ENCODE results near the gene KCNG4. TPM values are rescaled to one million over a fixed set of nuclear protein-coding genes. Genes with fewer than 3 reads are reported as not detected.

KCNG4 gene
- total RNA-seq, 1 donor from 2014 or later = not detected

- Histone ChIP-seq H3K9ac (no peak overlapping the region), H3K4me2 (peak overlapping the region; percentile 33), H3K79me2 (ENCODE audit: low read depth) (no peaks in the 10 kb centered on the region), H3K27ac (no peak overlapping the region), H3K4me1 (peaks cover 9% of the 10 kb centered on the region), H3F3A (ENCODE audit: low read depth) (no peaks in the 10 kb centered on the region), H4K20me1 (ENCODE audit: low read depth) (no peaks in the 10 kb centered on the region), H3K36me3 (no peaks in the 10 kb centered on the region), H2AFZ (replicated peaks) (no peak overlapping the region), H3K9me3 (ENCODE audit: low read depth) (no peaks in the 10 kb centered on the region), H3K27me3 (peaks cover 13% of the 10 kb centered on the region), H3K4me3 (no peak overlapping the region)
- Mint-ChIP-seq H3K27me3 (ENCODE audit: insufficient read depth, low read depth) (peaks cover 26% of the 10 kb centered on the region), H3K4me1 (peaks cover 46% of the 10 kb centered on the region), H3K9me3 (peaks cover 8% of the 10 kb centered on the region), H3K36me3 (no peaks in the 10 kb centered on the region), H3K4me3 (peak overlapping the region; percentile 72), H3K27ac (no peak overlapping the region)
- peak; percentile 61 for DNase-seq (ENCODE audit: low spot score)
- TF ChIP-seq EZH2 (IDR thresholded peaks at IDR 0.05) (no peak), EZH2phosphoT487 (IDR thresholded peaks at IDR 0.05) (no peak), CTCF (IDR thresholded peaks at IDR 0.05) (no peak)
These were observed 44.4 kb upstream of the KCNG4 start for GRCh38 chr16:84284154-84284722.

GRCh38 chr16:84283314-84284153, 43.7 kb upstream of the KCNG4 start:
- no peaks in the 10 kb centered on the region for H3K36me3 ChIP-seq
- H3K4me1 ChIP-seq = peaks cover 16% of the 10 kb centered on the region
- no peaks in the 10 kb centered on the region for H4K20me1 ChIP-seq (ENCODE audit: low read depth)
- no peaks in the 10 kb centered on the region for H3K9me3 ChIP-seq (ENCODE audit: low read depth)
- H3F3A ChIP-seq (ENCODE audit: low read depth) = no peaks in the 10 kb centered on the region
- Mint-ChIP-seq H3K4me3 (peak overlapping the region; percentile 72), H3K27ac (no peak overlapping the region), H3K36me3 (no peaks in the 10 kb centered on the region), H3K4me1 (peaks cover 53% of the 10 kb centered on the region), H3K9me3 (peaks cover 8% of the 10 kb centered on the region), H3K27me3 (ENCODE audit: insufficient read depth, low read depth) (peaks cover 25% of the 10 kb centered on the region)
- H3K79me2 ChIP-seq (ENCODE audit: low read depth) = no peaks in the 10 kb centered on the region
- TF ChIP-seq CTCF (IDR thresholded peaks at IDR 0.05) (no peak), EZH2 (IDR thresholded peaks at IDR 0.05) (no peak), EZH2phosphoT487 (IDR thresholded peaks at IDR 0.05) (no peak)
- H3K27me3 ChIP-seq = peaks cover 13% of the 10 kb centered on the region
- peak overlapping the region; percentile 33 for H3K4me2 ChIP-seq
- no peak overlapping the region for H3K27ac ChIP-seq
- no peak overlapping the region for H3K4me3 ChIP-seq
- H2AFZ ChIP-seq (replicated peaks) = no peak overlapping the region
- H3K9ac ChIP-seq = no peak overlapping the region
- no peak for DNase-seq (ENCODE audit: low spot score)

GRCh38 chr16:84282533-84282932, 42.7 kb upstream of the KCNG4 start:
- H3K4me1 ChIP-seq = peaks cover 16% of the 10 kb centered on the region
- no peak overlapping the region for H3K4me2 ChIP-seq
- no peaks in the 10 kb centered on the region for H3K36me3 Mint-ChIP-seq
- H3K4me3 ChIP-seq = no peak overlapping the region
- peaks cover 13% of the 10 kb centered on the region for H3K27me3 ChIP-seq
- no peaks in the 10 kb centered on the region for H3K9me3 Mint-ChIP-seq
- H3K4me3 Mint-ChIP-seq = peak overlapping the region; percentile 64
- H3K4me1 Mint-ChIP-seq = peaks cover 58% of the 10 kb centered on the region
- H3K27me3 Mint-ChIP-seq (ENCODE audit: insufficient read depth, low read depth) = peaks cover 20% of the 10 kb centered on the region
- H3F3A ChIP-seq (ENCODE audit: low read depth) = no peaks in the 10 kb centered on the region
- peak overlapping the region; percentile 85 for H3K27ac Mint-ChIP-seq
- DNase-seq (ENCODE audit: low spot score) = no peak
- no peaks in the 10 kb centered on the region for H4K20me1 ChIP-seq (ENCODE audit: low read depth)
- H3K9ac ChIP-seq = no peak overlapping the region
- no peak for TF ChIP-seq EZH2 (IDR thresholded peaks at IDR 0.05)
- TF ChIP-seq EZH2phosphoT487 (IDR thresholded peaks at IDR 0.05) = no peak
- TF ChIP-seq CTCF (IDR thresholded peaks at IDR 0.05) = no peak
- no peak overlapping the region for H2AFZ ChIP-seq (replicated peaks)
- no peaks in the 10 kb centered on the region for H3K79me2 ChIP-seq (ENCODE audit: low read depth)
- H3K9me3 ChIP-seq (ENCODE audit: low read depth) = no peaks in the 10 kb centered on the region
- no peak overlapping the region for H3K27ac ChIP-seq
- H3K36me3 ChIP-seq = no peaks in the 10 kb centered on the region

Data from neural progenitor cell (in vitro differentiated cells).